PC-3 (cell line): ENCODE measurements around the gene MACROD1. TPM values are rescaled to one million over a fixed set of nuclear protein-coding genes. Genes with fewer than 3 reads are reported as not detected.
A peak's percentile ranks its signal among the peaks of the same experiment; 100 is the strongest.

ENCODE experiments used
- ATAC-seq: fragments of 200-7000 bp; cut with Tn5 transposase; 2 replicates; pipeline ENCODE4 v1.9.1; 2020; ENCODE audit warnings: mild to moderate bottlenecking, moderate library complexity
- BruUV-seq: library from RNA; stranded (reverse); fragments of 400-500 nt; replicated peaks from 2 replicates; lab custom pipeline; 2021; lab: Mats Ljungman, UMichigan
- CTCF ChIA-PET: fragments of 300-600 bp; sonication (Branson Sonifier 250); formaldehyde crosslinking; loops from one replicate; lab custom pipeline; 2022; ENCODE audit warnings: antibody characterized with exemption; lab: Charles Lee
- POLR2A ChIA-PET: fragments of 300-600 bp; sonication (Branson Sonifier 250); formaldehyde crosslinking; loops from one replicate; lab custom pipeline; 2022; ENCODE audit warnings: antibody characterized with exemption; ENCODE audit not compliant: unreplicated experiment; lab: Charles Lee
- DNase-seq: peaks from one replicate; pipeline ENCODE4 v3.0.0-alpha.2; 2015
- H2AFZ ChIP-seq: fragments of 300-600 bp; sonication (generic); 2 replicates; pipeline ENCODE4 v1.6.0; 2016; ENCODE audit warnings: antibody characterized with exemption, low read length
- H3F3A ChIP-seq: fragments of 300-600 bp; sonication (generic); one replicate; pipeline ENCODE4 v1.6.0; 2017; ENCODE audit warnings: antibody characterized with exemption, low read length, control low read depth, mild to moderate bottlenecking; ENCODE audit not compliant: unreplicated experiment
- H3K27ac ChIP-seq: fragments of 300-600 bp; sonication (generic); 2 replicates; pipeline ENCODE4 v1.5.1; 2016; ENCODE audit warnings: mild to moderate bottlenecking, low read length
- H3K27me3 ChIP-seq: fragments of 300-600 bp; sonication (generic); 2 replicates; pipeline ENCODE4 v1.6.1; 2016; ENCODE audit warnings: low read length, mixed read lengths
- H3K36me3 ChIP-seq: fragments of 300-600 bp; sonication (generic); 2 replicates; pipeline ENCODE4 v1.6.1; 2016; ENCODE audit warnings: low read depth, mixed run types, low read length, mixed read lengths
- H3K4me1 ChIP-seq: fragments of 300-600 bp; sonication (generic); 2 replicates; pipeline ENCODE4 v1.5.1; 2016; ENCODE audit warnings: low read length; ENCODE audit not compliant: insufficient read depth
- H3K4me2 ChIP-seq: fragments of 300-600 bp; sonication (generic); 2 replicates; pipeline ENCODE4 v1.6.0; 2016; ENCODE audit warnings: low read length
- H3K4me3 ChIP-seq: fragments of 300-600 bp; sonication (generic); 2 replicates; pipeline ENCODE4 v1.5.1; 2016; ENCODE audit warnings: mild to moderate bottlenecking, low read length, mixed read lengths
- H3K79me2 ChIP-seq: fragments of 300-600 bp; sonication (generic); 2 replicates; pipeline ENCODE4 v1.6.1; 2017; ENCODE audit warnings: low read length, mixed read lengths
- H3K9ac ChIP-seq: fragments of 300-600 bp; sonication (generic); 2 replicates; pipeline ENCODE4 v1.6.0; 2016; ENCODE audit warnings: mild to moderate bottlenecking, low read length
- H3K9me2 ChIP-seq: fragments of 300-600 bp; sonication (generic); replicated peaks from 2 replicates; pipeline ENCODE4 v1.6.1; 2016; ENCODE audit warnings: mixed run types, low read length, mixed read lengths
- H3K9me3 ChIP-seq: fragments of 300-600 bp; sonication (generic); 2 replicates; pipeline ENCODE4 v1.6.1; 2016; ENCODE audit warnings: low read length, mixed read lengths
- H4K20me1 ChIP-seq: fragments of 300-600 bp; sonication (generic); 2 replicates; pipeline ENCODE4 v1.6.1; 2016; ENCODE audit warnings: low read length, mixed read lengths
- CTCF ChIP-seq: fragments of 300-600 bp; sonication (generic); conservative IDR thresholded peaks from 2 replicates; pipeline ENCODE4 v1.5.1; 2017; ENCODE audit warnings: antibody characterized with exemption, low read depth, mild to moderate bottlenecking, low read length
- EZH2 ChIP-seq: fragments of 300-600 bp; sonication (generic); IDR thresholded peaks from one replicate; pipeline ENCODE4 v1.6.1; 2017; ENCODE audit warnings: antibody characterized with exemption, mild to moderate bottlenecking, low read length; ENCODE audit not compliant: unreplicated experiment
- EZH2phosphoT487 ChIP-seq: fragments of 300-600 bp; sonication (generic); IDR thresholded peaks from 2 replicates; pipeline ENCODE4 v1.6.1; 2018; ENCODE audit warnings: mild to moderate bottlenecking, antibody characterized with exemption, low read length, borderline replicate concordance
- intact Hi-C: fragments of 100-400 bp; cut with micrococcal nuclease; formaldehyde crosslinking; loops from 2 replicates; pipeline ENCODE4 v1.9.0; 2023
- total RNA-seq: library from RNA; depleted of rRNA; stranded (reverse); fragments of >200 nt; gene quantifications from 2 replicates; pipeline ENCODE4 v1.2.3, GENCODE V29; 2014

Gene MACROD1
- total RNA-seq, 1 experiment from 2014 or later: 71.4 TPM

GRCh38 chr11:64009710-64010109, 156.2 kb downstream of the MACROD1 start:
- Histone ChIP-seq H3K79me2 (no peaks in the 10 kb centered on the region), H3K27me3 (no peaks in the 10 kb centered on the region), H4K20me1 (no peaks in the 10 kb centered on the region), H3K4me2 (no peak overlapping the region), H3F3A (no peaks in the 10 kb centered on the region), H3K4me1 (peaks cover 7% of the 10 kb centered on the region; the same call in 1 of the 2 replicates), H3K4me3 (no peak overlapping the region), H3K36me3 (no peaks in the 10 kb centered on the region), H3K9me2 (no peaks in the 10 kb centered on the region), H3K27ac (no peak overlapping the region), H2AFZ (no peak overlapping the region), H3K9ac (no peak overlapping the region), H3K9me3 (no peaks in the 10 kb centered on the region)
- no peak for ATAC-seq
- TF ChIP-seq CTCF (no peak), EZH2phosphoT487 (no peak), EZH2 (no peak)
- ChIA-PET CTCF (no interaction called here), POLR2A (no interaction called here)
- no TSS peak for BruUV-seq
- no peak for DNase-seq
- intact Hi-C loops: no loop called here

GRCh38 chr11:64008914-64009633, 156.8 kb downstream of the MACROD1 start:
- no peak overlapping the region for H3K27ac ChIP-seq
- CTCF ChIA-PET: no interaction called here
- H3K9me2 ChIP-seq: no peaks in the 10 kb centered on the region
- H3K9ac ChIP-seq: no peak overlapping the region
- ATAC-seq: no peak
- H3K4me2 ChIP-seq: no peak overlapping the region
- peaks cover 7% of the 10 kb centered on the region; the same call in 1 of the 2 replicates for H3K4me1 ChIP-seq
- H3F3A ChIP-seq: no peaks in the 10 kb centered on the region
- H3K36me3 ChIP-seq: no peaks in the 10 kb centered on the region
- no peaks in the 10 kb centered on the region for H3K79me2 ChIP-seq
- no peak for DNase-seq
- no peaks in the 10 kb centered on the region for H4K20me1 ChIP-seq
- intact Hi-C loops: no loop called here
- no peak overlapping the region for H2AFZ ChIP-seq
- POLR2A ChIA-PET: no interaction called here
- H3K4me3 ChIP-seq: no peak overlapping the region
- H3K9me3 ChIP-seq: no peaks in the 10 kb centered on the region
- no peak for TF ChIP-seq EZH2phosphoT487
- no peak for TF ChIP-seq EZH2
- no peak for TF ChIP-seq CTCF
- BruUV-seq: no TSS peak
- no peaks in the 10 kb centered on the region for H3K27me3 ChIP-seq

GRCh38 chr11:64008283-64008913, 157.5 kb downstream of the MACROD1 start:
- Histone ChIP-seq H3K9me3 (no peaks in the 10 kb centered on the region), H3K4me2 (peak overlapping the region; percentile 78; the same call in 1 of the 2 replicates), H3K9ac (no peak overlapping the region), H3F3A (no peaks in the 10 kb centered on the region), H3K27me3 (no peaks in the 10 kb centered on the region), H3K27ac (no peak overlapping the region), H2AFZ (no peak overlapping the region), H3K4me3 (no peak overlapping the region), H4K20me1 (no peaks in the 10 kb centered on the region), H3K36me3 (no peaks in the 10 kb centered on the region), H3K79me2 (no peaks in the 10 kb centered on the region), H3K9me2 (no peaks in the 10 kb centered on the region), H3K4me1 (peaks cover 7% of the 10 kb centered on the region; the same call in 1 of the 2 replicates)
- ChIA-PET POLR2A (no interaction called here), CTCF (no interaction called here)
- TF ChIP-seq EZH2: no peak
- no peak for TF ChIP-seq EZH2phosphoT487
- TF ChIP-seq CTCF: no peak
- DNase-seq: no peak
- intact Hi-C loops: no loop called here
- no peak for ATAC-seq
- BruUV-seq: no TSS peak
